ENCODE measurements around the gene ALKBH2.

ALKBH2 gene

DNA sequence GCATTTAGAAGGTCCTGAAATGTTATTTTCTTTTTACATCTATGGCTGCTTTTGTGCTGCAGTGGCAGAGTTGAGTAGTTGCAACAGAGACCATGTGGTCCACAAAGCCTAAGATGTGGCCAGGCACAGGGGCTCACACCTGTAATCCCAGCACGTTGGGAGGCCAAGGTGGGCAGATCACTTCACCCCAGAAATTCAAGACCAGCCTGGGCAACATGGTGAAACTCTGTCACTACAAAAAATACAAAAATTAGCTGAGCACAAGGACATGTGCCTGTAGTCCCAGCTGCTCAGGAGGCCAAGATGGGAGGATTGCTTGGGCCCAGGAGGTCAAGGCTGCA, 27.4 kb downstream of the ALKBH2 start:
- TF ChIP-seq EGR1 (IDR thresholded peaks at IDR 0.05): no peak
- TF ChIP-seq, protein P1, sequence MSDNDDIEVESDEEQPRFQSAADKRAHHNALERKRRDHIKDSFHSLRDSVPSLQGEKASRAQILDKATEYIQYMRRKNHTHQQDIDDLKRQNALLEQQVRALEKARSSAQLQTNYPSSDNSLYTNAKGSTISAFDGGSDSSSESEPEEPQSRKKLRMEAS (IDR thresholded peaks at IDR 0.05): no peak
- TF ChIP-seq CREB1 (IDR thresholded peaks at IDR 0.05; ENCODE audit: low read depth): no peak
- TF ChIP-seq ZBTB7A (IDR thresholded peaks at IDR 0.05; ENCODE audit: low read depth): no peak
- no peak for TF ChIP-seq YY1 (IDR thresholded peaks at IDR 0.05; ENCODE audit: low read depth)
- TF ChIP-seq, protein P2, sequence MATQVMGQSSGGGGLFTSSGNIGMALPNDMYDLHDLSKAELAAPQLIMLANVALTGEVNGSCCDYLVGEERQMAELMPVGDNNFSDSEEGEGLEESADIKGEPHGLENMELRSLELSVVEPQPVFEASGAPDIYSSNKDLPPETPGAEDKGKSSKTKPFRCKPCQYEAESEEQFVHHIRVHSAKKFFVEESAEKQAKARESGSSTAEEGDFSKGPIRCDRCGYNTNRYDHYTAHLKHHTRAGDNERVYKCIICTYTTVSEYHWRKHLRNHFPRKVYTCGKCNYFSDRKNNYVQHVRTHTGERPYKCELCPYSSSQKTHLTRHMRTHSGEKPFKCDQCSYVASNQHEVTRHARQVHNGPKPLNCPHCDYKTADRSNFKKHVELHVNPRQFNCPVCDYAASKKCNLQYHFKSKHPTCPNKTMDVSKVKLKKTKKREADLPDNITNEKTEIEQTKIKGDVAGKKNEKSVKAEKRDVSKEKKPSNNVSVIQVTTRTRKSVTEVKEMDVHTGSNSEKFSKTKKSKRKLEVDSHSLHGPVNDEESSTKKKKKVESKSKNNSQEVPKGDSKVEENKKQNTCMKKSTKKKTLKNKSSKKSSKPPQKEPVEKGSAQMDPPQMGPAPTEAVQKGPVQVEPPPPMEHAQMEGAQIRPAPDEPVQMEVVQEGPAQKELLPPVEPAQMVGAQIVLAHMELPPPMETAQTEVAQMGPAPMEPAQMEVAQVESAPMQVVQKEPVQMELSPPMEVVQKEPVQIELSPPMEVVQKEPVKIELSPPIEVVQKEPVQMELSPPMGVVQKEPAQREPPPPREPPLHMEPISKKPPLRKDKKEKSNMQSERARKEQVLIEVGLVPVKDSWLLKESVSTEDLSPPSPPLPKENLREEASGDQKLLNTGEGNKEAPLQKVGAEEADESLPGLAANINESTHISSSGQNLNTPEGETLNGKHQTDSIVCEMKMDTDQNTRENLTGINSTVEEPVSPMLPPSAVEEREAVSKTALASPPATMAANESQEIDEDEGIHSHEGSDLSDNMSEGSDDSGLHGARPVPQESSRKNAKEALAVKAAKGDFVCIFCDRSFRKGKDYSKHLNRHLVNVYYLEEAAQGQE (IDR thresholded peaks at IDR 0.05; ENCODE audit: low read depth): no peak
- TF ChIP-seq RAD21 (IDR thresholded peaks at IDR 0.05; ENCODE audit: low read depth): no peak
- TF ChIP-seq TCF12 (IDR thresholded peaks at IDR 0.05; ENCODE audit: low read depth): no peak
- no peak for TF ChIP-seq TEAD4 (IDR thresholded peaks at IDR 0.05)
- TF ChIP-seq NFIC (IDR thresholded peaks at IDR 0.05): no peak
- no peak for TF ChIP-seq EP300 (IDR thresholded peaks at IDR 0.05; ENCODE audit: borderline replicate concordance)
- no peak for TF ChIP-seq FOXM1 (IDR thresholded peaks at IDR 0.05; ENCODE audit: borderline replicate concordance, low read depth)
- TF ChIP-seq, protein P3, sequence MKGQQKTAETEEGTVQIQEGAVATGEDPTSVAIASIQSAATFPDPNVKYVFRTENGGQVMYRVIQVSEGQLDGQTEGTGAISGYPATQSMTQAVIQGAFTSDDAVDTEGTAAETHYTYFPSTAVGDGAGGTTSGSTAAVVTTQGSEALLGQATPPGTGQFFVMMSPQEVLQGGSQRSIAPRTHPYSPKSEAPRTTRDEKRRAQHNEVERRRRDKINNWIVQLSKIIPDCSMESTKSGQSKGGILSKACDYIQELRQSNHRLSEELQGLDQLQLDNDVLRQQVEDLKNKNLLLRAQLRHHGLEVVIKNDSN (IDR thresholded peaks at IDR 0.05): no peak
- no peak for TF ChIP-seq CEBPB (IDR thresholded peaks at IDR 0.05)
- no peak for TF ChIP-seq TAF1 (IDR thresholded peaks at IDR 0.05; ENCODE audit: low read depth)

DNA sequence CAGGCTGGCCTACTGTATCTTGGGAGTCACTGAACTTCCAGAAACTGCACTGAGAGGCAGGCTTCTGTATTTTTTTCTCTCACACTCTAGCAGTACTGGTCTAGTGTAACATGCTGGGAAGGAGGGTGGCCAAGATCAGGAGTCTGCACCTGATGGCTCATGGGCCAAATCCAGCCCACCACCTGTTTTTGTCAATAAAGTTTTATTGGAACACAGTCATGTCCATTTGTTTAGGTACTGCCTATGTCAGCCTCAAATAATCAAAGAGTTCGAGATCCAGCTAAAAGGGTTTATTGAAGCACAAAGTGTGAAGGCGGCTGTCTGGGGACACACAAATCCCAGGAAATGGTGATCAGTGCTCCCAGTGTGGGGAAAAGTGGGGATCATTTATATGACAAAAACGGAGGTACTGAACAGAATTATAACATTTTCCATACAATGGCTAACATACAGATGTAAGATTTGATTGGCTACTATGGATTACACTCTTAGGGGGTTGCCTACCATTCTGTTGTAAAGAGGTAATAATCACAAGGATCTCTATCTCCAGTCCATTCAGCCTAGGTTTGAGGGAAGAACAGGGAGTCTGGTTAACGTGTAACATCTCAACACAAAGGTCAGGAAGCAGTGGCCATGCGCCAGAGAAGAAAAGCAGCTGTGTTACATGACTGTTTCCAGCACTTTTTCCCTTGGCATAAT, 28.0 kb downstream of the ALKBH2 start:
- TF ChIP-seq CREB1 (IDR thresholded peaks at IDR 0.05; ENCODE audit: low read depth): no peak
- TF ChIP-seq TEAD4 (IDR thresholded peaks at IDR 0.05): no peak
- no peak for TF ChIP-seq YY1 (IDR thresholded peaks at IDR 0.05; ENCODE audit: low read depth)
- TF ChIP-seq TAF1 (IDR thresholded peaks at IDR 0.05; ENCODE audit: low read depth): no peak
- TF ChIP-seq RAD21 (IDR thresholded peaks at IDR 0.05; ENCODE audit: low read depth): no peak
- TF ChIP-seq, protein P3 (IDR thresholded peaks at IDR 0.05): no peak
- TF ChIP-seq ZBTB7A (IDR thresholded peaks at IDR 0.05; ENCODE audit: low read depth): no peak
- TF ChIP-seq FOXM1 (IDR thresholded peaks at IDR 0.05; ENCODE audit: borderline replicate concordance, low read depth): no peak
- TF ChIP-seq, protein P2 (IDR thresholded peaks at IDR 0.05; ENCODE audit: low read depth): no peak
- no peak for TF ChIP-seq NFIC (IDR thresholded peaks at IDR 0.05)
- TF ChIP-seq TCF12 (IDR thresholded peaks at IDR 0.05; ENCODE audit: low read depth): no peak
- TF ChIP-seq EGR1 (IDR thresholded peaks at IDR 0.05): no peak
- TF ChIP-seq EP300 (IDR thresholded peaks at IDR 0.05; ENCODE audit: borderline replicate concordance): no peak
- TF ChIP-seq, protein P1 (IDR thresholded peaks at IDR 0.05): no peak
- no peak for TF ChIP-seq CEBPB (IDR thresholded peaks at IDR 0.05)

DNA sequence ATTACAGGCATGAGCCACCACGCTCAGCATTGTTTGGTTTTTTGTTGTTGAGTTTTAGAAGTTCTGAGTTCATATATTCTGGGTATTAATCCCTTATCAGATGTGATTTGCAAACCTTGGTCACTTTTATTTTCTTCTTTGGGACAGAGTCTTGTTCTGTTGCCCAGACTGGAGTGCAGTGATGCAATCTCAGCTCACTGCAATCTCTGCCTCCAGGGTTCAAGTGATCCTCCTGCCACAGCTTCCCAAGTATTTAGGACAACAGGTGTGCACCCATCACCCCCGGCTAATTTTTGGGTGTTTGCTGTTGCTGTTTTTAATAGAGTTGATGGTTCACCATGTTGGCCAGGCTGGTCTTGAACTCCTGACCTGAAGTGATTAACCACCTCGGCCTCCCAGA, 29.1 kb downstream of the ALKBH2 start:
- TF ChIP-seq CEBPB (IDR thresholded peaks at IDR 0.05) (no peak), EP300 (IDR thresholded peaks at IDR 0.05; ENCODE audit: borderline replicate concordance) (no peak), TEAD4 (IDR thresholded peaks at IDR 0.05) (no peak), YY1 (IDR thresholded peaks at IDR 0.05; ENCODE audit: low read depth) (no peak), CREB1 (IDR thresholded peaks at IDR 0.05; ENCODE audit: low read depth) (no peak), TCF12 (IDR thresholded peaks at IDR 0.05; ENCODE audit: low read depth) (no peak), RAD21 (IDR thresholded peaks at IDR 0.05; ENCODE audit: low read depth) (no peak), EGR1 (IDR thresholded peaks at IDR 0.05) (no peak), FOXM1 (IDR thresholded peaks at IDR 0.05; ENCODE audit: borderline replicate concordance, low read depth) (no peak), ZBTB7A (IDR thresholded peaks at IDR 0.05; ENCODE audit: low read depth) (no peak), TAF1 (IDR thresholded peaks at IDR 0.05; ENCODE audit: low read depth) (no peak), NFIC (IDR thresholded peaks at IDR 0.05) (no peak)
- TF ChIP-seq, protein P2 (IDR thresholded peaks at IDR 0.05; ENCODE audit: low read depth): no peak
- TF ChIP-seq, protein P3 (IDR thresholded peaks at IDR 0.05): no peak
- TF ChIP-seq, protein P1 (IDR thresholded peaks at IDR 0.05): no peak
